Measurements from ENCODE around the gene NPL.

DNA sequence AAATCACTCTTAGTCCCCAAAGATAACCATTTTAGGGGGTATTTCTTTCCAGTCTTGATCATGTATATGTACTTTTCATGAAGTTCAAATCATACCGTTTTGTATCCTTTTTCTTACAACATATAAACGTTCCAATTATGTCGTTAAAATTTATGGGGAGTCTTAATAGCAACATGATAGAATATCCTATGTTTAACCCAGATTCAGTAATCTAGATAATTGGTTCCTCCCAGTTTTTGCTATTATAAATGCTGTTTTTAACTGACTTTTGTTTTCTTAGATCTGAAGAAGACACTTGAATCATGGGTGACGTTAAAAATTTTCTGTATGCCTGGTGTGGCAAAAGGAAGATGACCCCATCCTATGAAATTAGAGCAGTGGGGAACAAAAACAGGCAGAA, 52.7 kb downstream of the NPL start:
- TF ChIP-seq, protein P1, sequence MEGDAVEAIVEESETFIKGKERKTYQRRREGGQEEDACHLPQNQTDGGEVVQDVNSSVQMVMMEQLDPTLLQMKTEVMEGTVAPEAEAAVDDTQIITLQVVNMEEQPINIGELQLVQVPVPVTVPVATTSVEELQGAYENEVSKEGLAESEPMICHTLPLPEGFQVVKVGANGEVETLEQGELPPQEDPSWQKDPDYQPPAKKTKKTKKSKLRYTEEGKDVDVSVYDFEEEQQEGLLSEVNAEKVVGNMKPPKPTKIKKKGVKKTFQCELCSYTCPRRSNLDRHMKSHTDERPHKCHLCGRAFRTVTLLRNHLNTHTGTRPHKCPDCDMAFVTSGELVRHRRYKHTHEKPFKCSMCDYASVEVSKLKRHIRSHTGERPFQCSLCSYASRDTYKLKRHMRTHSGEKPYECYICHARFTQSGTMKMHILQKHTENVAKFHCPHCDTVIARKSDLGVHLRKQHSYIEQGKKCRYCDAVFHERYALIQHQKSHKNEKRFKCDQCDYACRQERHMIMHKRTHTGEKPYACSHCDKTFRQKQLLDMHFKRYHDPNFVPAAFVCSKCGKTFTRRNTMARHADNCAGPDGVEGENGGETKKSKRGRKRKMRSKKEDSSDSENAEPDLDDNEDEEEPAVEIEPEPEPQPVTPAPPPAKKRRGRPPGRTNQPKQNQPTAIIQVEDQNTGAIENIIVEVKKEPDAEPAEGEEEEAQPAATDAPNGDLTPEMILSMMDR (IDR thresholded peaks at IDR 0.05): no peak
- TF ChIP-seq SIN3A (IDR thresholded peaks at IDR 0.05; ENCODE audit: borderline replicate concordance, low read depth, low read length) (no peak), POLR2AphosphoS5 (IDR thresholded peaks at IDR 0.05; ENCODE audit: low read depth, low read length) (no peak), NRF1 (IDR thresholded peaks at IDR 0.05; ENCODE audit: low read depth, low read length) (no peak), RFX5 (IDR thresholded peaks at IDR 0.05; ENCODE audit: low read length) (no peak), RAD21 (IDR thresholded peaks at IDR 0.05; ENCODE audit: low read length) (no peak), YY1 (IDR thresholded peaks at IDR 0.05; ENCODE audit: low read depth) (no peak), SMC3 (IDR thresholded peaks at IDR 0.05; ENCODE audit: low read depth, low read length) (no peak), FOXJ3 (CRISPR knock-in tag; IDR thresholded peaks at IDR 0.05) (no peak), TAF1 (IDR thresholded peaks at IDR 0.05; ENCODE audit: borderline replicate concordance, low read depth, low read length) (no peak)
- TF ChIP-seq, protein P2, sequence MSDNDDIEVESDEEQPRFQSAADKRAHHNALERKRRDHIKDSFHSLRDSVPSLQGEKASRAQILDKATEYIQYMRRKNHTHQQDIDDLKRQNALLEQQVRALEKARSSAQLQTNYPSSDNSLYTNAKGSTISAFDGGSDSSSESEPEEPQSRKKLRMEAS (IDR thresholded peaks at IDR 0.05; ENCODE audit: low read depth): no peak
- TF ChIP-seq, protein P3, sequence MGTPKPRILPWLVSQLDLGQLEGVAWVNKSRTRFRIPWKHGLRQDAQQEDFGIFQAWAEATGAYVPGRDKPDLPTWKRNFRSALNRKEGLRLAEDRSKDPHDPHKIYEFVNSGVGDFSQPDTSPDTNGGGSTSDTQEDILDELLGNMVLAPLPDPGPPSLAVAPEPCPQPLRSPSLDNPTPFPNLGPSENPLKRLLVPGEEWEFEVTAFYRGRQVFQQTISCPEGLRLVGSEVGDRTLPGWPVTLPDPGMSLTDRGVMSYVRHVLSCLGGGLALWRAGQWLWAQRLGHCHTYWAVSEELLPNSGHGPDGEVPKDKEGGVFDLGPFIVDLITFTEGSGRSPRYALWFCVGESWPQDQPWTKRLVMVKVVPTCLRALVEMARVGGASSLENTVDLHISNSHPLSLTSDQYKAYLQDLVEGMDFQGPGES (IDR thresholded peaks at IDR 0.05; ENCODE audit: low read depth, low read length): no peak
